HepG2 (cell line): ENCODE results near the gene SPON1. TPM values are rescaled to one million over a fixed set of nuclear protein-coding genes. Genes with fewer than 3 reads are reported as not detected.

ENCODE experiments used
- GZF1 ChIP-seq: sonication (generic); formaldehyde crosslinking; IDR thresholded peaks from 2 replicates; pipeline ENCODE4 v1.5.1; 2020; ENCODE audit warnings: mild to moderate bottlenecking, missing genetic modification reagents
- RAD21 ChIP-seq: fragments of 450-650 bp; formaldehyde crosslinking; IDR thresholded peaks from 2 replicates; pipeline ENCODE4 v1.5.0; 2020; ENCODE audit warnings: mild to moderate bottlenecking
- SMC3 ChIP-seq: IDR thresholded peaks from 2 replicates; pipeline ENCODE4 v1.6.1; 2011; ENCODE audit warnings: low read length, improper control_type of control experiment
- XRCC5 ChIP-seq: fragments of 200-400 bp; formaldehyde crosslinking; optimal IDR thresholded peaks from 2 replicates; pipeline ENCODE3; 2017; ENCODE audit warnings: mild to moderate bottlenecking, low read length
- ZNF136 ChIP-seq: sonication (generic); formaldehyde crosslinking; IDR thresholded peaks from 2 replicates; pipeline ENCODE4 v1.8.1; 2022; ENCODE audit warnings: low read depth, mild to moderate bottlenecking, moderate library complexity, missing genetic modification reagents
- ZNF672 ChIP-seq: sonication (generic); formaldehyde crosslinking; IDR thresholded peaks from 2 replicates; pipeline ENCODE4 v1.8.1; 2022; ENCODE audit warnings: missing genetic modification reagents
- ZSCAN25 ChIP-seq: sonication (generic); formaldehyde crosslinking; IDR thresholded peaks from 2 replicates; pipeline ENCODE4 v1.8.0; 2022; ENCODE audit warnings: mild to moderate bottlenecking, missing genetic modification reagents
- polyA plus RNA-seq, 8 experiments: library from polyadenylated mRNA; depleted of rRNA in 3 of 8; stranded (reverse) in 7 of 8; unstranded in 1 of 8; fragments of >200 nt; fragmentation: Illumina TruSeq in 4 of 8; extraction: Trizol in 4 of 8; gene quantifications; 2 replicates each; pipeline versions ENCODE4 v1.2.1 to v1.2.3, GENCODE V29; 2011 to 2016; ENCODE audit warnings: low read depth in 4 of 8, missing spikeins in 1 of 8, mixed read lengths in 1 of 8; ENCODE audit not compliant: insufficient read depth in 1 of 8
- total RNA-seq, 5 experiments: library from RNA; depleted of rRNA; stranded (reverse); fragments of >200 nt; fragmentation: Illumina TruSeq; extraction: Trizol; gene quantifications; 2 replicates each; pipeline ENCODE4 v1.2.3, GENCODE V29; 2016; ENCODE audit warnings: low read depth in 1 of 5
- TF ChIP-seq, protein P1 (sequence below): sonication (generic); formaldehyde crosslinking; IDR thresholded peaks from 2 replicates; pipeline ENCODE4 v1.5.0; 2020; ENCODE audit warnings: mild to moderate bottlenecking, missing genetic modification reagents, moderate library complexity
- TF ChIP-seq, protein P2 (sequence below): sonication (generic); formaldehyde crosslinking; IDR thresholded peaks from 2 replicates; pipeline ENCODE4 v1.8.1; 2023; ENCODE audit warnings: missing genetic modification reagents, inconsistent platforms, borderline replicate concordance
- TF ChIP-seq, protein P3 (sequence below): IDR thresholded peaks from 2 replicates; pipeline ENCODE4 v1.6.1; 2012; ENCODE audit warnings: low read depth, low read length, improper control_type of control experiment
- TF ChIP-seq, protein P4 (sequence below): sonication (generic); formaldehyde crosslinking; IDR thresholded peaks from 2 replicates; pipeline ENCODE4 v1.5.1; 2020; ENCODE audit warnings: mild to moderate bottlenecking, moderate library complexity, missing genetic modification reagents

Gene SPON1
- total and polyA plus RNA-seq, 2 of the 13 experiments (the other 11 are each of a cell fraction or from before 2014, with no cell fraction given): not detected

DNA sequence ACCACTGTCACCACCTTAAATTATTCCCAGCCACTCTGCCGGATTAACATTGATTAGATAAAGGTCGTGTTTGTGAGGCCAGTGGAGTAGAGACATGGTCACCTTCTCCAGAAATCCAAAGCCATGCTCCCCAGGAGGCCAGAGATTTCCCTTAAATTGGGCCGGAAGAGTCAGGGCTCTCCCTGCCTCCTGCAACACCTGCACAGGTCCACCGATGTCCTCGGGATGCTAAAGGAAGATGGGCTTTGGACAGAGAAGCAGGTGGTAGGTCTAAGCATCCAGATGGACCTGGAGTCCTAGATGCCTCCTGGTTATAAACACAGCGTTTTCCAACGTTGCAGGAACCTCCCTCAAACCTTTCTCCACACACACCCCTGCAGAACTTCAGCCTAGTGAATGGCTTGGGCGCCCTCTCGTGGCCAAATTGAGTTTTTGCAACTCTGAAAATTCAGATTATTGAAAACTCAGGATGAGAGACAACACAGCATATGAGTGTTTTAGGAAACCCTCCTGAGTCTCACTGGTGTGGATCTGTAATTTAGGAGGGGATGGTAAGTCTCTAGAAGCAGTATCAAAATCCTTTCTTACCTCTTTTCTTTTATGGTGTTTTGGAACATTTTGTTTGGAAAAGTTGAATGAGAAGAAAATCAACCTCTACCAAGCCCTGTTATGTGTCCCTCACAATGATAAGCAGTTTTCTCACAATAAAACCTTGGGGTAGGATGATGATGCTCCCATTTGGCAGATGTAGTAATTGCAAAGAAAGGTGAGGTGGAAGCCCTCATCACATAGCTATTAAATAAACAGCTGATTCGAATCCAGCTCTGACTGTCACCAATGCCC, 286.8 kb downstream of the SPON1 start (continued):
- TF ChIP-seq, protein P1, sequence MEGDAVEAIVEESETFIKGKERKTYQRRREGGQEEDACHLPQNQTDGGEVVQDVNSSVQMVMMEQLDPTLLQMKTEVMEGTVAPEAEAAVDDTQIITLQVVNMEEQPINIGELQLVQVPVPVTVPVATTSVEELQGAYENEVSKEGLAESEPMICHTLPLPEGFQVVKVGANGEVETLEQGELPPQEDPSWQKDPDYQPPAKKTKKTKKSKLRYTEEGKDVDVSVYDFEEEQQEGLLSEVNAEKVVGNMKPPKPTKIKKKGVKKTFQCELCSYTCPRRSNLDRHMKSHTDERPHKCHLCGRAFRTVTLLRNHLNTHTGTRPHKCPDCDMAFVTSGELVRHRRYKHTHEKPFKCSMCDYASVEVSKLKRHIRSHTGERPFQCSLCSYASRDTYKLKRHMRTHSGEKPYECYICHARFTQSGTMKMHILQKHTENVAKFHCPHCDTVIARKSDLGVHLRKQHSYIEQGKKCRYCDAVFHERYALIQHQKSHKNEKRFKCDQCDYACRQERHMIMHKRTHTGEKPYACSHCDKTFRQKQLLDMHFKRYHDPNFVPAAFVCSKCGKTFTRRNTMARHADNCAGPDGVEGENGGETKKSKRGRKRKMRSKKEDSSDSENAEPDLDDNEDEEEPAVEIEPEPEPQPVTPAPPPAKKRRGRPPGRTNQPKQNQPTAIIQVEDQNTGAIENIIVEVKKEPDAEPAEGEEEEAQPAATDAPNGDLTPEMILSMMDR (CRISPR knock-in tag): peak; percentile 89
- TF ChIP-seq RAD21 (CRISPR knock-in tag) (peak; percentile 78), XRCC5 (peak; percentile 21), ZSCAN25 (CRISPR knock-in tag) (peak; percentile 96), SMC3 (peak; percentile 91), ZNF136 (CRISPR knock-in tag) (no peak), GZF1 (no peak), ZNF672 (CRISPR knock-in tag) (no peak)
- TF ChIP-seq, protein P2, sequence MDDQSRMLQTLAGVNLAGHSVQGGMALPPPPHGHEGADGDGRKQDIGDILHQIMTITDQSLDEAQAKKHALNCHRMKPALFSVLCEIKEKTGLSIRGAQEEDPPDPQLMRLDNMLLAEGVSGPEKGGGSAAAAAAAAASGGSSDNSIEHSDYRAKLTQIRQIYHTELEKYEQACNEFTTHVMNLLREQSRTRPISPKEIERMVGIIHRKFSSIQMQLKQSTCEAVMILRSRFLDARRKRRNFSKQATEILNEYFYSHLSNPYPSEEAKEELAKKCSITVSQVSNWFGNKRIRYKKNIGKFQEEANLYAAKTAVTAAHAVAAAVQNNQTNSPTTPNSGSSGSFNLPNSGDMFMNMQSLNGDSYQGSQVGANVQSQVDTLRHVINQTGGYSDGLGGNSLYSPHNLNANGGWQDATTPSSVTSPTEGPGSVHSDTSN (CRISPR knock-in tag): no peak
- TF ChIP-seq, protein P3, sequence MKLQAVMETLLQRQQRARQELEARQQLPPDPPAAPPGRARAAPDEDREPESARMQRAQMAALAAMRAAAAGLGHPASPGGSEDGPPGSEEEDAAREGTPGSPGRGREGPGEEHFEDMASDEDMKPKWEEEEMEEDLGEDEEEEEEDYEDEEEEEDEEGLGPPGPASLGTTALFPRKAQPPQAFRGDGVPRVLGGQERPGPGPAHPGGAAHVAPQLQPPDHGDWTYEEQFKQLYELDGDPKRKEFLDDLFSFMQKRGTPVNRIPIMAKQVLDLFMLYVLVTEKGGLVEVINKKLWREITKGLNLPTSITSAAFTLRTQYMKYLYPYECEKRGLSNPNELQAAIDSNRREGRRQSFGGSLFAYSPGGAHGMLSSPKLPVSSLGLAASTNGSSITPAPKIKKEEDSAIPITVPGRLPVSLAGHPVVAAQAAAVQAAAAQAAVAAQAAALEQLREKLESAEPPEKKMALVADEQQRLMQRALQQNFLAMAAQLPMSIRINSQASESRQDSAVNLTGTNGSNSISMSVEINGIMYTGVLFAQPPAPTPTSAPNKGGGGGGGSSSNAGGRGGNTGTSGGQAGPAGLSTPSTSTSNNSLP: 0 out of 2 replicates have a peak, but pooled peaks have one; percentile 16
- TF ChIP-seq, protein P4, sequence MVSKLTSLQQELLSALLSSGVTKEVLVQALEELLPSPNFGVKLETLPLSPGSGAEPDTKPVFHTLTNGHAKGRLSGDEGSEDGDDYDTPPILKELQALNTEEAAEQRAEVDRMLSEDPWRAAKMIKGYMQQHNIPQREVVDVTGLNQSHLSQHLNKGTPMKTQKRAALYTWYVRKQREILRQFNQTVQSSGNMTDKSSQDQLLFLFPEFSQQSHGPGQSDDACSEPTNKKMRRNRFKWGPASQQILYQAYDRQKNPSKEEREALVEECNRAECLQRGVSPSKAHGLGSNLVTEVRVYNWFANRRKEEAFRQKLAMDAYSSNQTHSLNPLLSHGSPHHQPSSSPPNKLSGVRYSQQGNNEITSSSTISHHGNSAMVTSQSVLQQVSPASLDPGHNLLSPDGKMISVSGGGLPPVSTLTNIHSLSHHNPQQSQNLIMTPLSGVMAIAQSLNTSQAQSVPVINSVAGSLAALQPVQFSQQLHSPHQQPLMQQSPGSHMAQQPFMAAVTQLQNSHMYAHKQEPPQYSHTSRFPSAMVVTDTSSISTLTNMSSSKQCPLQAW (CRISPR knock-in tag): 0 out of 2 replicates have a peak, but pooled peaks have one; percentile 36
